Spleen (tissue), 7 donors: ENCODE data around the gene PROM1.

Source experiments
- CTCF ChIP-seq, 11 experiments: fragments of 200-600 bp in 7 of 11; fragments of 450-650 bp in 4 of 11; sonication (generic) in 4 of 11; IDR thresholded peaks in 8 of 11; conservative IDR thresholded peaks in 3 of 11; 1 replicate in 7 of 11; 2 replicates in 4 of 11; pipeline versions ENCODE4 v1.4.0 to v1.8.0; 2016 to 2021; ENCODE audit warnings: antibody characterized with exemption in 11 of 11, inconsistent platforms in 4 of 11, mild to moderate bottlenecking in 1 of 11
- POLR2A ChIP-seq, 3 donors: fragments of 450-650 bp; IDR thresholded peaks; one replicate each; pipeline ENCODE4 v1.5.1; 2017; ENCODE audit warnings: antibody characterized with exemption in 3 of 3, mild to moderate bottlenecking in 1 of 3
- donor health status: DM: no; HTN: no; CAD: no; lungs with moderate emphysema.
- donor health status: DM: no; HTN: no; CAD: no.
- donor health status: DM: no; HTN: no; CAD: no.

GRCh38 chr4:16102356-16102755, 18.5 kb upstream of the PROM1 start:
- TF ChIP-seq CTCF (IDR thresholded peaks at IDR 0.05 in 8 of 11, conservative IDR thresholded peaks at IDR 0.05 in 3 of 11) (no peak), POLR2A (IDR thresholded peaks at IDR 0.05) (no peak)
